CD4-positive, alpha-beta T cell (primary cell): ENCODE data around the gene LYSMD1. TPM values are rescaled to one million over a fixed set of nuclear protein-coding genes. Genes with fewer than 3 reads are reported as not detected.

ENCODE experiments used
- ATAC-seq: fragments of 200-7000 bp; cut with Tn5 transposase; one replicate; pipeline ENCODE4 v1.10.0; 2022; ENCODE audit warnings: mild to moderate bottlenecking; ENCODE audit not compliant: poor library complexity
- CTCF ChIA-PET: fragments of 350-600 bp; sonication (Branson Sonifier 250); formaldehyde crosslinking; loops from one replicate; lab custom pipeline; 2021; ENCODE audit warnings: antibody characterized with exemption, inconsistent platforms; lab: Charles Lee
- POLR2A ChIA-PET: fragments of 350-600 bp; sonication (Branson Sonifier 250); formaldehyde crosslinking; loops from one replicate; lab custom pipeline; 2021; ENCODE audit warnings: antibody characterized with exemption, inconsistent platforms; lab: Charles Lee
- DNase-seq, 14 experiments: peaks; one replicate each; pipeline ENCODE4 v3.0.0-alpha.2; 2013 to 2020; ENCODE audit warnings: mixed read lengths in 2 of 14
- H3K27ac ChIP-seq, 2 donors: one replicate each; pipeline versions ENCODE4 v1.5.1 to v1.7.0; 2013; ENCODE audit warnings: low read length in 2 of 2, low read depth in 1 of 2, mild to moderate bottlenecking in 1 of 2
- H3K27me3 ChIP-seq, 2 experiments: 1 replicate in 1 of 2; 2 replicates in 1 of 2; pipeline versions ENCODE4 v1.6.1 to v1.7.0; 2013; ENCODE audit warnings: low read length in 2 of 2, control low read depth in 1 of 2, mild to moderate bottlenecking in 1 of 2, moderate library complexity in 1 of 2; ENCODE audit not compliant: insufficient read depth in 2 of 2, control insufficient read depth in 1 of 2
- H3K36me3 ChIP-seq: one replicate; pipeline ENCODE4 v1.6.1; 2013; ENCODE audit warnings: low read length, control low read depth; ENCODE audit not compliant: insufficient read depth
- H3K4me1 ChIP-seq: one replicate; pipeline ENCODE4 v1.6.1; 2013; ENCODE audit warnings: low read length, control low read depth; ENCODE audit not compliant: insufficient read depth
- H3K4me3 ChIP-seq: one replicate; pipeline ENCODE4 v1.5.1; 2013; ENCODE audit warnings: mild to moderate bottlenecking, low read length, moderate library complexity
- H3K9me3 ChIP-seq, 2 experiments: 1 replicate in 1 of 2; 2 replicates in 1 of 2; pipeline versions ENCODE4 v1.6.1 to v1.7.0; 2013; ENCODE audit warnings: low read length in 2 of 2, mild to moderate bottlenecking in 2 of 2, control low read depth in 1 of 2, moderate library complexity in 1 of 2; ENCODE audit not compliant: control insufficient read depth in 1 of 2, insufficient read depth in 1 of 2
- H3K27ac Mint-ChIP-seq: one replicate; pipeline ENCODE4 v1.8.0; 2020; ENCODE audit warnings: mixed read lengths
- H3K27me3 Mint-ChIP-seq: one replicate; pipeline ENCODE4 v1.8.0; 2021; ENCODE audit warnings: mixed read lengths
- H3K36me3 Mint-ChIP-seq: one replicate; pipeline ENCODE4 v1.8.0; 2021; ENCODE audit warnings: low read depth, mixed read lengths
- H3K4me1 Mint-ChIP-seq: one replicate; pipeline ENCODE4 v1.8.0; 2021; ENCODE audit warnings: low read depth, mixed read lengths
- H3K4me3 Mint-ChIP-seq: one replicate; pipeline ENCODE4 v1.8.0; 2020; ENCODE audit warnings: mild to moderate bottlenecking, mixed read lengths
- H3K9me3 Mint-ChIP-seq: one replicate; pipeline ENCODE4 v1.8.0; 2020; ENCODE audit warnings: mixed read lengths
- CTCF ChIP-seq: fragments of 200-600 bp; IDR thresholded peaks from one replicate; pipeline ENCODE4 v1.8.0; 2022; ENCODE audit warnings: antibody characterized with exemption, mild to moderate bottlenecking
- intact Hi-C, 2 experiments: fragments of 100-400 bp; cut with DNase I in 1 of 2; cut with micrococcal nuclease in 1 of 2; formaldehyde crosslinking; loops; one replicate each; pipeline versions ENCODE4 v1.15.1 to v1.9.0; 2023 to 2025; cut with DNase I, micrococcal nuclease
- total RNA-seq, 174 experiments: library from RNA in 2 of 174; stranded (reverse) in 2 of 174; gene quantifications; one replicate each; pipeline ENCODE4 v1.2.3 and lab custom pipeline; 2021 to 2026

The LYSMD1 gene
- total RNA-seq, 2 experiments from 2014 or later: 0.55 to 0.67 TPM

- Mint-ChIP-seq H3K9me3 (no peaks in the 10 kb centered on the region), H3K4me1 (no peaks in the 10 kb centered on the region), H3K36me3 (peaks cover 44% of the 10 kb centered on the region), H3K27ac (no peak overlapping the region), H3K27me3 (no peaks in the 10 kb centered on the region), H3K4me3 (no peak overlapping the region)
- Histone ChIP-seq H3K36me3 (peaks cover 35% of the 10 kb centered on the region), H3K27ac (no peak overlapping the region), H3K4me3 (no peak overlapping the region), H3K4me1 (no peaks in the 10 kb centered on the region), H3K27me3 (no peaks in the 10 kb centered on the region), H3K9me3 (no peaks in the 10 kb centered on the region)
- DNase-seq (no peak), ATAC-seq (no peak)
- ChIA-PET POLR2A (interaction anchor here (0.7 kb wide), 1 partner anchor 46 kb away, joined by 3 read pairs; no protein-coding TSS in a partner anchor), CTCF (no interaction called here)
- TF ChIP-seq CTCF: no peak
- intact Hi-C loops: no loop called here
Observed at GRCh38 chr1:151113877-151114276, 51.8 kb downstream of the LYSMD1 start.

Other genes with a start within 250 kb of the LYSMD1 start
- 10 to 100 TPM; 39.4 to 40.4 TPM for gene SETDB1, start 239.5 kb downstream of the LYSMD1 start, total RNA-seq
- gene CERS2, start 191.1 kb downstream of the LYSMD1 start, total RNA-seq: 10 to 100 TPM; 73.8 to 80.1 TPM
- not detected for gene ANXA9, start 183.6 kb downstream of the LYSMD1 start, total RNA-seq
- 1 to 10 TPM; 7.8 to 9.2 TPM for gene MINDY1, start 159.0 kb downstream of the LYSMD1 start, total RNA-seq
- 10 to 100 TPM; 10.9 to 12.1 TPM for gene PRUNE1, start 157.5 kb downstream of the LYSMD1 start, total RNA-seq
- under 1 TPM; 0.30 to 0.42 TPM for gene BNIPL, start 129.3 kb downstream of the LYSMD1 start, total RNA-seq
- gene C1orf56, start 118.2 kb downstream of the LYSMD1 start, total RNA-seq: 1 to 10 TPM in 1 of 2 experiments, under 1 TPM in 1; 0.58 to 1.2 TPM
- 100 to 1,000 TPM; 401 to 404 TPM for gene CDC42SE1, start 106.3 kb downstream of the LYSMD1 start, total RNA-seq
- 1 to 10 TPM; 2.8 to 2.9 TPM for gene MLLT11, start 105.5 kb downstream of the LYSMD1 start, total RNA-seq
- 10 to 100 TPM; 23.7 to 25.5 TPM for gene GABPB2, start 95.1 kb downstream of the LYSMD1 start, total RNA-seq
- gene SEMA6C, start 19.3 kb downstream of the LYSMD1 start, total RNA-seq: 1 to 10 TPM; 3.8 to 5.5 TPM
- under 1 TPM; 0.70 to 0.74 TPM for gene TNFAIP8L2, start 9.3 kb downstream of the LYSMD1 start, total RNA-seq
- 10 to 100 TPM; 35.2 to 35.7 TPM for gene SCNM1, start 242 bp upstream of the LYSMD1 start, total RNA-seq
- 1 to 10 TPM in 1 of 2 experiments, not detected in 1; 1.6 TPM for gene TMOD4, start 10.1 kb upstream of the LYSMD1 start, total RNA-seq
- 10 to 100 TPM; 12.7 to 17.2 TPM for gene VPS72, start 24.3 kb upstream of the LYSMD1 start, total RNA-seq
- 10 to 100 TPM; 41.7 to 44.7 TPM for gene PIP5K1A, start 32.6 kb upstream of the LYSMD1 start, total RNA-seq
- 10 to 100 TPM; 57.2 TPM for gene PSMD4, start 88.8 kb upstream of the LYSMD1 start, total RNA-seq
- gene ZNF687, start 116.4 kb upstream of the LYSMD1 start, total RNA-seq: 10 to 100 TPM; 38.9 to 40.0 TPM
- 10 to 100 TPM; 50.2 to 51.0 TPM for gene PI4KB, start 161.5 kb upstream of the LYSMD1 start, total RNA-seq
- 10 to 100 TPM; 62.0 to 65.7 TPM for gene RFX5, start 181.3 kb upstream of the LYSMD1 start, total RNA-seq
- not detected for gene SELENBP1, start 206.8 kb upstream of the LYSMD1 start, total RNA-seq
- 100 to 1,000 TPM; 316 to 324 TPM for gene PSMB4, start 233.7 kb upstream of the LYSMD1 start, total RNA-seq